DMS153 treated with DMSO at 0.1 percent for 48 hours (cell line): ENCODE data around the gene TBC1D23.
"Not testable (repeated sequence)": the region's sequence is repeated elsewhere in the genome, so short reads cannot be mapped to it uniquely, and the experiment has no call there.

Source experiments
- DNase-seq: peaks from one replicate; lab custom pipeline; 2025; ENCODE audit not compliant: unreplicated experiment; lab: John Stamatoyannopoulos, UW

The TBC1D23 gene

DNA sequence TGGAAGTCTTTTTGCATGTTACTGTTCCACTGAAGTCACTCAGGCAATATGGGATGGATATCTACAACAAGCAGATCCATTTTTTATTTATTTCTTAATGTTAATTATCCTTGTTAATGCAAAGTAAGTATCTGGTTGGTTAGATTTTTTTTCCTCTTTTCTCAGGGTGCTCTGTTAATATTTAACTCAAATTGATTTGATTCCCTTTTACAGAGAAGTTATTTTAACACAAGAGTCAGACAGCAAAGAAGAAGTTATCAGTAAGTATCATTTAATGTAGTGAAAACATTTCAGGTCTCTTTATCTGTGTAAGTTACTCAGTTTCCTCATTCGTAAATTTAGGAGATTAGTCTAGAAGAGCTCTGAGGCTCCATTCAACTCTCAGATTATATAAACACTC is 34.3 kb downstream of the TBC1D23 start:
- no peak for DNase-seq

DNA sequence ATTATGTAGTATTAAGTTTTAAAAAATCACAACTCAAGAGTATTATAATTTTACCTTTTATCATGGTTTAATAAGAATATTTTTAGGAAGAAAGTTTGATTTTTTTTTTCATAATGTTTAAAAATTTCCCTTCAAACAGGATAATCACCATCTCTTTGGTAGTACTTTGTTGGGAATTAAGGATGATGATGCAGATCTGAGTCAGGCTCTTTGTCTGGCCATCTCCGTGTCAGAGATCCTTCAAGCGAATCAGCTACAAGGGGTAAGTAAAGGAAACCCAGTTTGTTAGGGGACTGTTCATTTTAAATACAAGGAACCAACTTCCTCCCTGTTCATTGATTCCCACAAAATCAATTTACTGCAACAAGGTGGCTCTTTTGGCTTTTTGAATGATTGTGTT is 37.0 kb downstream of the TBC1D23 start:
- DNase-seq, result no peak

DNA sequence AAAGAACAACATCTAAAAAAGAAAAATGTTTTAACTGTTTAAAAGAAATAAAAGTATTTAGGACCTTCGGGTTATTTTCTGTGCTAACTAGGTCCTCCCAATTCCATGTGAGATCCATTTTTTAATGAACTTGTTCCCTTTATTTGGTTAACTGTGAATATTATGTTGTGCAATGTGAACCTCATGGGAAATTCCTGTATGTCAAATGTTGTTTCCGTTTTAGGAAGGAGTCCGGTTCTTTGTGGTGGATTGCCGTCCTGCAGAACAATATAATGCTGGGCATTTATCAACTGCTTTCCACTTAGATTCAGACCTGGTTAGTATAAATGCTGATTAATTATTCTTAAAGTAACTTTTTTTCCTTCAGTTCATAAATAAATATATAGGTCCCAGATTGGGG is 38.2 kb downstream of the TBC1D23 start:
- no peak for DNase-seq

DNA sequence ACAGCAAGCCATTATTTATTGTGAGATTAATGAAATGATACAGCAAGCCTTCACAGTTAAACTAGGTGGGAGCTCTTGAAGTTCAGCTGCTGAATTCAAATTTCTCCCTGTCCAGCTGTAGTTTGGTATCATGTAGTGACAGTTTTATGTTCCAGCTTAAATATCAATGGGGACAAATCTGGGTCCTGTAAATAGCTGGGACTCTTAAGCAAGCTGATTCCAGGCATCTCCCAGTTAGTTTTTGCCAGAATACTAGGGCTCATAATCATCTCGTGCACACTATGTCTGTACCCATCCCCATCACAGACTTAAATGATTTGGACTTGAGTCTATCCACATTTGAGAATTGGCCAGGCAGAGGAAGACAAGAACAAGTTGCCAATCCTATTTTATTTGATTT is 45.9 kb downstream of the TBC1D23 start:
- no peak for DNase-seq

DNA sequence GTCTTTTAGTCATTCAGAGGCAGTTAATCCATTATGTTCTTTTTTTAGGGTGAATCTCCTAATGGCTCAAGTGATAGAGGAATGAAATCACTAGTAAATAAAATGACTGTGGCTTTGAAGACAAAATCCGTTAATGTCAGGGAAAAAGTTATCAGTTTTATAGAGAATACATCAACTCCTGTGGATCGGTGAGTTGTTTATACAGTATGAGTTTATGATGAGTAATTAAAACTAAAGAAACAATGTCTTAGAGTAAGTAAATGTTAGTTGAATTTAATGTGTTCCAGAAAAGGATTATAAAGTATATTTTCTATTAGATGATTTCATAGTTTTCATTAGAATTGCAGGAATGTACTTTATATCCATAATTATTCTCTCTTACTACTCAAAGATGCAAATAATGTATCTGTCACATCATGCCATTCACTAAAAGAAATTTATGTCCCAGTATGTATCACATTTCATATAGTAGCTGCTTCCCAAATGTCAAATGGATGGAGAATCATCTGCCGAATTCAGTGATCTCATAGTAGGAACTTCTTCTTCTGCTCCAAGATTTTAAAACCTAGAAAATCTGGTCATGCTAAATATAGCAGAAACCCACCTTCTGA is 49.7 kb downstream of the TBC1D23 start:
- no peak for DNase-seq

DNA sequence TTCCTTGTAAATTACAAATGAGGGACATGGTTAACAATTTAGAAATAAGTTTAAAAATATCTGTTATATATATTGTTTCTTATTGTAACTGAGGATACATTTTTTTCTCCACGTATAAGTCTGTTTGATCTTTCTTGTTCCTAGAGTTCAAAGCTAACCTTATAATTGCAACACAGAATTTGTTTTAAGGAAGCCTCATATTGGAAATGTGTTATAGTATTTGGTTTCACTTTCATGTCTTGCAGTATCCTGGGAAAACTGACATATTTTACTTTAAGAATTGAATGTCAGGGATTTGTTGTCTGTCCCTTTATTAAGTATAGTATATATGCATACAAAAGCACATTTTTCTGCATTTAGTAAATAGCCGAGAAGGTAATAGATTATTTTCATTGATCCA is 50.2 kb downstream of the TBC1D23 start:
- DNase-seq, result no peak

DNA sequence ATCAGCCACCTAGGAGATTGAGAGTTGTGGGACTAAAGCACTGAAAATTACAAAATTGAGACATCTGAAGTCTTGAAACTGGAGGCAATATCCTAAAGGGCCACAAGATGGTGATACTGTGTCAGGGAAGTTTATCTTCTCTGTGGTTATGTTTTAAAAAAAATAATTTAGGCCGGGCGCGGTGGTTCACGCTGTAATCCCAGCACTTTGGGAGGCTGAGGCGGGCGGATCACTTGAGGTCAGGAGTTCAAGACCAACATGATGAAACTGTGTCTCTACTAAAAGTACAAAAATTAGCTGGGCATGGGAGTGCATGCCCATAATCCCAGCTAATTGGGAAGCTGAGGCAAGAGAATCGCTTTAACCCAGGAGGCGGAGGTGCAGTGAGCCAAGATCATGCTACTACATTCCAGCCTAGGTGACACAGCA is 55.9 kb downstream of the TBC1D23 start:
- DNase-seq, result peak; percentile 6

DNA sequence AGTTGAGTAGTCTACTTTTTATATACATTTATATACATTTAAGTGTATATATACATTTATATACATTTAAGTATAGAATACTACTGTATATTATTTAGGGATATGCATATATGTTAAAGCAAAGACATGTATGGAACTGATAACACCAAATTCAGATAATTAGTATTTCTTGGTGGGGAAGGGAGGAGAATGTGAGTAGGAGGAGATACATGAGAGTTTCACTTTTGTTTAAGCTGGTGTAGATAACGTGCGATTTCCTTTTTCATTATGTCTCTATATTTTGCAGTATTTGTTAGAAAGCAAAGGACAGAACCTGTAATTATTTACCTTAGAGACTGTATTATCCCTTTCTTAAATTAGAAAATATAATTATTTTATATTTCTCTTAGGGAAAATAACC is 57.1 kb downstream of the TBC1D23 start:
- DNase-seq, result no peak

DNA sequence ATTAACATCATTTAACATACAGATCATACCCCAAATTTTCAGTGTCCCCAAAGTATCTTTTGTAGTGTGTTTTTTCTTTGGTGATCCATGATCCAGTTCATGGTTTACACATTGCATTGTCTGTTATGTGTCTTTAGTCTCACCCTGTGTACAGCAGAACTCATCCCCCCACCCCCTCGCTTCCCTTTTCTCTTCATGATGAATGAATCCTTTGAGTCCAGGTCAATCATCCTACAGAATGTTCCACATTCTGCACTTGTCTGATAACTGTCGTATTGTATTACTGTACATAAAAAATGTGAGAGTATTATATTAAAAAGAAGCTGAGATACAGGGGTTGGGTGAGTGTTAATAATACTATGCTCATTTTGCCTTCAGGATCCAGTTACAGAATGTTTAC is 59.2 kb downstream of the TBC1D23 start:
- no peak for DNase-seq

DNA sequence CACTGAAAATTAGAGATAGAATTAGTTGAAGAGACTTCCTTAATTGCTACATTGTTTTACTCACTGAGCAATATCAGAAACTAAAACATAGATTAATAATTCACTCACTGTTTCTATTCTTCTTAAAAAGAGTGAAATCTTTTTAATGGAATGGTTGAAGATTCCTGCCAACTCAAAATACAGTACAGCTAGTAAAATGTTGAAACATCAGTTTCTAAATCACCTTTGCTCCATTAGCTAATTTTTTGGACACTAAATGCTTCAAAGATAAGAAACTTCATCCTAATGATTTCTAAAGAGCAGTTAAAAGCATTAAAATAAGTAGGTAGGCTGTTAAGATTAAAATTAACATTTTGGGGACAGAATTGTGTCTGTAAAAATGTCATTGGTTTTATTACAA is 63.3 kb downstream of the TBC1D23 start:
- no peak for DNase-seq

DNA sequence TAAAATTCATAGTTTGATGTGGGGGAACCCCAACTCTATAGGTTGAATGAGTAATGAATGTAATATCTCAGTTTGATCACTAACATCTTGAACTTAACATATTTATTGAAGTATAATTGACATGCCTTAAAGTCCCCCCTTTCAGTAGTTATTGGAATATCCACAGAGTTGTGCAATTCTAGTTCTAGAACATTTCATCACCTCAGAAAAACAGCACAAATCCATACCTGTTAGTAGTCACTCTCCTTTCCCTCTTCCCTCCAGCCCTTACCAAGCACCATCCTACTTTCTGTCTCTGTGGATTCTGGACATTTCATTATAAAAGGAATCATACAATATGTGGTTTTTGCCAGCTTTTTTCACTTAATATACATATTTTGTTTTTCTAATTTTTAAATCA is 65.0 kb downstream of the TBC1D23 start:
- DNase-seq, result no peak

DNA sequence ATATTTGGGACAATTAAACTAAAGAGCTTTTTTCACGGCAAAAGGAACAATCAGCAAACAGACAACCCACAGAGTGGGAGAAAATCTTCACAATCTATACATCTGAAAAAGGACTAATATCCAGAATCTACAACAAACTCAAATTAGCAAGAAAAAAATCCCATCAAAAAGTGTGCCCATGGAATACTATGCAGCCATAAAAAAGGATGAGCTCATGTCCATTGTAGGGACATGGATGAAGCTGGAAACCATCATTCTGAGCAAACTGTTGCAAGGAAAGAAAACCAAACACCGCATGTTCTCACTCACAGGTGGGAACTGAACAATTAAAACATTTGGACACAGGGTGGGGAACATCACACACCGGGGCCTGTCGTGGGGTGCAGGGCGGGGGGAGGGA is 66.6 kb downstream of the TBC1D23 start:
- DNase-seq, result not testable (repeated sequence)

DNA sequence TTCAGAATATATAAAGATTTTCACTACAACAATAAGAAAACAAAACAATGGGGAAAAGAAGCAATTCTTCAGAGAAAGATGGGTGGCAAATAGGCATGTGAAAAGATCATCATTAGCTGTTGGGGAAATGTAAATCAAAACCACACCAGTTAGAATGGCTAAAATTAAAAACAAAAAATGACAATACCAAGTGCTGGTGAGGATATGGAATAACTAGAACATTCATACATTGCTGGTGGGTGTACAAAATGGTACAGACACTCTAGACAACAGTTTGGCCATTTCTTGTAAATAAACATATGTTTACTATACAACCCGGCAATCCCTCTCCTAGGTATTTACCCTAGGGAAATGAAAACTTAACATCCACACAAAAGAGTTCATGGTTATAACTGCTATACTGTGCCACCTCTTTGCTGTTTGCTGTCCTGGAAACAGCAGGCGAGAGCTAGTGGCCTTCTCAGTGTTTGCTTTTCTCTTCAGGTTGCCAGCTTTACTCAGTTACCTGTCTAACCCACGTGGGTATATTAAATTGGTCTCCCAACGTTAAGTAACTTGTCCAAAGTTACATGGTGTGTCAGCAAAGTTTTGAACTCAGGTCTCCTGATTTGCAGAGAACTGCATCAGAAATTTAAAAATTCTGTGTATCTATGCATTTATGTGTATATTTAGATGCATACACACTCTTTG is 69.2 kb downstream of the TBC1D23 start:
- DNase-seq, result no peak

DNA sequence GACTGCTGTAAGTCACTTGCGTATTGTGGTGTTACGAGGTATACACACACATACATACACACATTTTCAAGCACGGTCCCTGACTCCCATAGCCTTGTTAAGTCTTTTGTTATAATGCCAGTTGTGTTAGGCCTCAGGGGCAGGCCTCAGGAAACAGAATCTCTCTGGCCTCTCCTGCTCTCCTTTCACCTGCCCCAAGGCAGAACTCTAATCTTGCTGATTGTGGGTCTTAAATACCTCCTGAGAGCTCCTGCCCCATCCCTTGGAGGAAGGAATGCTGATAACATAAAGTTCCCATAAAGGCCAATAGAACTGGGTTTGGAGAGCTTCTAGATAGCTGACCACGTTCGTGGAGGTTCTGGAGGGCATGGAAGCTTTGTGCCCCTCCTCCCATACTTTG is 69.9 kb downstream of the TBC1D23 start:
- DNase-seq, result no peak

DNA sequence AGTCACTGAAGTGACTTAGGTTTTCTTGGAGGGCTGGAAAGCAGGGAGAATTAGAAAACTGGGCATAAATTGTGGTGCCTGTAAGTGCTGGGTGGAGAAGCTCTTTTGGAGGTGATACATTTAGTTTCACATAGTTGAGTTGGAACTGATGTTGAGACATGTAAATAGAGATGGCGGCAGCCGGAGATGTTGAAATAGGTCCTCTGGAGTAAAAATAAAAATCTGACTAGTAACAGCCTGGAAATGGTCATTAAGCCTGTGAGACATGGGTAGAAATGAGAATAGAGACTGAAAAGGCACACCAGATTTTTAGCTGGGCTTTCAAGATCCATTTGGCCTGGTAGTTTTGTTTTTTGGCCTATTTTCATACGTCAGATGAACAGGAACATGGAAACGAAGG is 70.9 kb downstream of the TBC1D23 start:
- DNase-seq, result no peak

DNA sequence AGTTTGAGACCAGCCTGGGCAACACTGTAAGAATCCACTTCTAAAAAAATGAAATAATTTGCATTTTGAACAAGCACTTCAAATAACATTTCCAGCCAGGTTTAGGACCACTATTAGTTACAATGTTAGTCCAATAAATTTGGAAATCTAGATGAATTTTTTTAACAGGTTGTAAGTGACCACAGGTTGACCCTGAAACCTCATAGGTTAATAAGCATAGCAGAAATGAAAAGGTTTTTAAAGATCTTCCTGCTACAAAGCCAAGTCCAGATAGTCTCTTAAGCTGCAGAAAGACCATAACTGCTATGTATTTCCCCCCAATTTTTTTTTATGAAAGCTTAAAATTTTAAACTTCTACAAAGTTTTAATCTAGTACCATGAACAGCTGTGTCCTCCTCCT is 72.3 kb downstream of the TBC1D23 start:
- no peak for DNase-seq

DNA sequence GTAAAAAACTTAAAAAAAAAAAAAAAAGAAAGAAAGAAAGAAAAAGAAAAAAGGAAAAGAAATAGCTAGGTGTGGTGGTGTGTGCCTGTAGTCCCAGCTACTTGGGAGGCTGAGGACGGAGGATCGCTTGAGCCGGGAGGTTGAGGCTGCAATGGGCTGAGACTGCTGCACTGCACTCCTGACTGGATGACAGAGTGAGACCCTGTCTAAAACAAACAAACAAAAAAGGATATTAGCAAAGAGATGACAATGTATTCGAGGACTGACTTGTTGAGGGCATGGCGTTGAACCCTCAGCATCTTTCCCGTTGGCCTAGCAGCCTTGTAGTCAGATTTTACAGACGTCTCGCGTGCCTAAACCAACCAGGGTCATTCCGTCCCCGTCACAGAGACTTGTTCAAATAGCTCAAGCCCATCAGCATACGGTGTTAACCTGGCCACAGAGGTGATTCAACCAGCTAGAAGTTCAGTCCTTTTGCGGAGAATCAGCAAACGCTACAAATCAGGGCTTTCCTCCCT is 73.2 kb downstream of the TBC1D23 start:
- no peak for DNase-seq

DNA sequence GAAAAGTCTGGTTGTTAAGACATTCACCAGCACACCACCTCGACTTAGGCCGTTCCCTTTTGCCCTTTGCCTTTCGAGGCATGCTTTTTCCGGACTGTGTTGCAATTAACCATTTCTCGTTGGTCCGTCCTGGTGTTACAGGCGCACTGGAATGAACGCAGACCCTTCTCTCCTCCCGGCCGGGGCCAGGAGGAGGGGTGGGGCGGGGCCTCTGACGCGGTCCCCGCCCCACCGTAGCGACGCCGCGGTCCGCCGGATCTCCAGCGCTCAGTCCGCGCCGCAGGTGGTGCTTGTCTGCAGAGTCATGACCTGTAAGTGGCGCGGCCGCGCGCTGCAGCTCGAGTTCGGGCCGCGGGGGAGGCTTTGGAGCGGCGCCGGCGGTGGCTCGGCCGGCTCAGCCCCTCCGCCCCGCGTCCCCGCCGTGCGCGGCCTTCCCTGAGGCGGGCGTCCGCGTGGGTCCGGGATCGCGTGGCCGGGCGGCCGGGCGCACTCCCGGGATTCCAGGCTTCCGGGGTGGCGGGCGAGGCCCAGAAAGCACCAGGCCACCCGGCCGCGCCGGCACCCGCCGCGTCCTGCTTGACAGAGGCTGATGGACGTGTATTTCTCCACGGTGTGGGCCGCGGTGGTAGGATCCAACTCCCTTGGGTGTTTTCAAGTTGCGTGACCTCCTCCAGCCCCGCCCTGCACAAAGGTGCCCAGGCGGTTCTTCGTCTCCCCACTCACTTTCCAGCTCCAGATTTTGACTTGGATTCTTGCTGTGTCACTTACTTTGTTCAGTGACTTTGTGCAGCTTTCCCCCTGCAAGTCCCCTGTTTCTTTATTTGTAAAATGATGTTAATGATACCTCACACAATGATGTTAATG is 73.9 kb downstream of the TBC1D23 start, which contains the start of gene NIT2:
NIT2 (plus strand) TSS at position 270 of the 864 bp plus-strand sequence; CDS start at position 305, 35 bp downstream.
- DNase-seq, result peak; percentile 56

DNA sequence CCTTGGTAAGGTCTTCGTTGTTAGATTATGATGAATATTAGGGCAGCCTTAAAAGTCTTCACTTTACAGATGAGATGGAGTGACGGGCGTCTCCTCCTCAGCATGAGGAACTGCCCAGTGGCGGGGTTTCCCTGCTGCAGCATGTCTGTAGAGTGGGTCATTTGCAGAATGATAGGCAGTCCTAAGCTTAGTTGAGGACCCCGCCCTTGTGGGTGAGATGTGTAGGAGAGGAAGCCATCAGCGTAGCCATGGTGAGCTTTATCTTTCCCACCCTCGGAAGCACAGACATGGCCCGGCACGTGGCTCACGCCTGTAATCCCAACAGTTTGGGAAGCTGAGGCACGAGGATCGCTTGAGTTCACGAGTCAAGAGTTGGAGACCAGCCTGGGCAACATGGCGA is 74.6 kb downstream of the TBC1D23 start:
- DNase-seq, result no peak

DNA sequence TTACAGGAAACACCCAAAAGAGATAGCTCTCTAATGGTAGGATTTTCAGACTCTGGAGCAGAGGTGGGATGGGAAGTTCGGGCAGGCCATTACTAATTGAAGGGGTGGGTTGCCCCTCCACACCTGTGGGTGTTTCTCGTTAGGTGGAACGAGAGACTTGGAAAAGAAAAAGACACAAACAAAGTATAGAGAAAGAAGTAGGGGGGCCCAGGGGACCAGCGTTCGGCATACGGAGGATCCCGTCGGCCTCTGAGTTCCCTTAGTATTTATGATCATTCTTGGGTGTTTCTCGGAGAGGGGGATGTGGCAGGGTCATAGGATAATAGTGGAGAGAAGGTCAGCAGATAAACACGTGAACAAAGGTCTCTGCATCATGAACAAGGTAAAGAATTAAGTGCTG is 75.4 kb downstream of the TBC1D23 start:
- not testable (repeated sequence) for DNase-seq

DNA sequence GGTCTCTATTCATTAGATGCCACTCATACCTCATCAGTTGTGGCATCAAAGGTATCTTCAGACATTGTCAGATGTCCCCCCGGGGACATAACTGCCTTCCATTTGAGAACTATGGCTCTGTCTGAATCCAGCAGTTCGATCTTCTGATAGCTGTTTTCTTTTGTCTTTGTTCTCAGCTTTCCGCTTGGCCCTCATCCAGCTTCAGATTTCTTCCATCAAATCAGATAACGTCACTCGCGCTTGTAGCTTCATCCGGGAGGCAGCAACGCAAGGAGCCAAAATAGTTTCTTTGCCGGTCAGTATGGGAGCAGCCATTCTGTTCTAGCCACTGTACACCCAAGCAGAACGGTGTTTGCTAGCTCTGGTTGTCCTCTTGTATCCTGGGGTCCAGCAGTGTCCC is 78.1 kb downstream of the TBC1D23 start:
- DNase-seq, result no peak

DNA sequence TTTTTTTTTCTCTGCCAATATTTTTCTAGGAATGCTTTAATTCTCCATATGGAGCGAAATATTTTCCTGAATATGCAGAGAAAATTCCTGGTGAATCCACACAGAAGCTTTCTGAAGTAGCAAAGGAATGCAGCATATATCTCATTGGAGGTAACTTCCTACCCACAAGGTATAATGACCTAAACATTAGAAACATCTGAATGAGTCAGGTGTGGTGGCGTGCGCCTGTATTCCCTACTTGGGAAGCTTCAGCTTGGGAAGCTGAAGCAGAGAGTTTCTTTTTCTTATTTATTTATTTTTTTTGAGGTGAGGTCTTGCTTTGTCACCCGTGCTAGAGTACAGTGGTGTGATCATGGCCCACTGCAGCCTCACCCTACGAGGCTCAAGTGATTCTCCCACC is 79.0 kb downstream of the TBC1D23 start:
- no peak for DNase-seq
